Measurements from ENCODE around the gene NCEH1.
"Not testable (repeated sequence)": the region's sequence is repeated elsewhere in the genome, so short reads cannot be mapped to it uniquely, and the experiment has no call there.

DNA sequence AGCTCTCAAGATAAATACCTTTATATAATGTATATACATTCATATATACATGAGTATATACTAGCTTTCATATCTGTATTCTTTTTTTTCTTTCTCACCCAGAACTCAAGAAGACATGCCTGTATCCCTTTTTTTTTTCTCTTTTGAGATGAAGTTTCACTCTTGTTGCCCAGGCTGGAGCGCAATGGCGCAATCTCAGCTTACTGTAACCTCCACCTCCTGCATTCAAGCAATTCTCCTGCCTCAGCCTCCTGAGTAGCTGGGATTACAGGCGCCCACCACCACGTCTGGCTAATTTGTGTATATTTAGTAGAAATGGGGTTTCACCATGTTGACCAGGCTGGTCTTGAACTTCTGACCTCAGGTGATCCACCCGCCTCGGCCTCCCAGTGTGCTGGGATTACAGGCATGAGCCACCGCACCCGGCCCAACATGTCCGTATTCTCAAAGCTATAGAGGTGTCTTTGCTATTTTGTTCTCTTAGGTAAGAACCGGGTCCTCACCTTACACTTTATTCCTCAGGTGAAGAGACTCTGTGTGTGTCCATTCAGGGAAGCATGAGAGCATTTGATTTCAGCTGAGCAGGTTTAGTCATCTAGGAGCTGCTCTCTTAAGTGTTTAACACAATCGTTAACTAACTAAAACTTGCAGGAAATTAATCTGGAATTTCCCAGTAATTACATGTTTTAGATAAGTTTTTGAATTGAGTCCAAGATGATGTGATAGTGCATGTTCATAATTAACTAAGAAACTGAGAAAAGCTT, 115.8 kb downstream of the NCEH1 start:
- TF ChIP-seq CTCF, POLR2A (IDR thresholded peaks at IDR 0.05): not testable (repeated sequence)
